K562 (cell line): ENCODE results near the gene B3GAT1. TPM values are rescaled to one million over a fixed set of nuclear protein-coding genes. Genes with fewer than 3 reads are reported as not detected.
A peak's percentile ranks its signal among the peaks of the same experiment; 100 is the strongest.
"Not testable (repeated sequence)": the region's sequence is repeated elsewhere in the genome, so short reads cannot be mapped to it uniquely, and the experiment has no call there.

Experiments used
- ATAC-seq: fragments of 200-7000 bp; cut with Tn5 transposase; 3 replicates; pipeline ENCODE4 v1.9.1; 2020; ENCODE audit warnings: moderate library complexity
- BruUV-seq: library from RNA; stranded (reverse); fragments of 400-500 nt; replicated peaks from 2 replicates; lab custom pipeline; 2021; lab: Mats Ljungman, UMichigan
- CTCF ChIA-PET: fragments of 300-600 bp; formaldehyde crosslinking; extraction: SDS; loops from one replicate; lab custom pipeline; 2021; ENCODE audit warnings: low intra/inter-chr PET ratio; lab: Yijun Ruan, JAX
- POLR2A ChIA-PET: fragments of 300-600, 350-650 bp; sonication (Branson Sonifier 250); formaldehyde crosslinking; extraction: SDS; loops from one replicate; lab custom pipeline; 2021; ENCODE audit warnings: antibody characterized with exemption, inconsistent platforms; lab: Yijun Ruan, JAX
- DNase-seq, 4 experiments: peaks; one replicate each; pipeline versions ENCODE4 v3.0.0 to v3.0.0-alpha.2; 2011 to 2018; ENCODE audit warnings: low spot score in 3 of 4, mixed read lengths in 3 of 4; ENCODE audit errors: extremely low read depth in 1 of 4
- FAIRE-seq: peaks from 2 replicates; lab custom pipeline; 2011; peaks lifted over from hg19 to GRCh38; lab: Jason Lieb, UNC
- H2AFZ ChIP-seq: 2 replicates; pipeline ENCODE4 v1.6.0; 2011; ENCODE audit warnings: low read depth, low read length, control low read depth, inconsistent platforms
- H3K27ac ChIP-seq: fragments of 200-600 bp; 3 replicates; pipeline ENCODE4 v1.8.0; 2011; ENCODE audit warnings: low read depth, mild to moderate bottlenecking, control low read depth, inconsistent platforms, low read length, moderate library complexity, mixed read lengths; ENCODE audit errors: extremely low read depth
- H3K27me3 ChIP-seq, 2 experiments: fragments of 300-600 bp in 1 of 2; 2 replicates in 1 of 2; 3 replicates in 1 of 2; pipeline versions ENCODE4 v1.6.0 to v1.8.0; 2011; ENCODE audit warnings: inconsistent platforms in 2 of 2, low read length in 2 of 2, mild to moderate bottlenecking in 1 of 2, mixed read lengths in 1 of 2, moderate library complexity in 1 of 2; ENCODE audit not compliant: control insufficient read depth in 2 of 2, insufficient read depth in 2 of 2
- H3K36me3 ChIP-seq: fragments of 300-600 bp; 3 replicates; pipeline ENCODE4 v1.8.0; 2011; ENCODE audit warnings: mild to moderate bottlenecking, low read length, inconsistent platforms; ENCODE audit not compliant: control insufficient read depth, insufficient read depth
- H3K4me1 ChIP-seq, 2 experiments: fragments of 200-600 bp in 1 of 2; replicated peaks in 1 of 2; 2 replicates in 1 of 2; 3 replicates in 1 of 2; pipeline versions ENCODE4 v1.5.1 to v1.8.0; 2011; ENCODE audit warnings: inconsistent platforms in 2 of 2, low read length in 2 of 2, mild to moderate bottlenecking in 1 of 2, mixed read lengths in 1 of 2, moderate library complexity in 1 of 2; ENCODE audit not compliant: control insufficient read depth in 2 of 2, insufficient read depth in 2 of 2
- H3K4me2 ChIP-seq: 2 replicates; pipeline ENCODE4 v1.6.1; 2011; ENCODE audit warnings: low read length, control low read depth, inconsistent platforms, mixed read lengths; ENCODE audit not compliant: insufficient read depth
- H3K4me3 ChIP-seq: fragments of 200-600 bp; sonication (generic), shearing (Covaris generic); 2 replicates; pipeline ENCODE4 v1.5.1; 2016; ENCODE audit warnings: control low read depth, inconsistent platforms
- H3K79me2 ChIP-seq: fragments of 200-600 bp; 3 replicates; pipeline ENCODE4 v1.8.0; 2011; ENCODE audit warnings: low read length, inconsistent platforms; ENCODE audit not compliant: control insufficient read depth, insufficient read depth
- H3K9ac ChIP-seq, 2 experiments: 2 replicates each; pipeline versions ENCODE4 v1.6.0 to v1.6.1; 2011; ENCODE audit warnings: low read depth in 2 of 2, low read length in 2 of 2, control low read depth in 1 of 2, inconsistent platforms in 1 of 2, mild to moderate bottlenecking in 1 of 2, mixed read lengths in 1 of 2; ENCODE audit not compliant: insufficient read depth in 1 of 2
- H3K9me1 ChIP-seq: one replicate; pipeline ENCODE4 v1.6.0; 2011; ENCODE audit warnings: inconsistent platforms, mild to moderate bottlenecking, low read length, moderate library complexity; ENCODE audit not compliant: control insufficient read depth, insufficient read depth
- H3K9me3 ChIP-seq: replicated peaks from 2 replicates; pipeline ENCODE4 v1.5.1; 2011; ENCODE audit warnings: low read depth, low read length, inconsistent platforms; ENCODE audit not compliant: control insufficient read depth, insufficient read depth
- H4K20me1 ChIP-seq: replicated peaks from 2 replicates; pipeline ENCODE4 v1.6.1; 2011; ENCODE audit warnings: low read length, inconsistent platforms, mixed read lengths; ENCODE audit not compliant: control insufficient read depth, insufficient read depth
- CHD2 ChIP-seq: IDR thresholded peaks from 2 replicates; pipeline ENCODE4 v1.6.1; 2011; ENCODE audit warnings: low read depth, low read length
- CREB3L1 ChIP-seq: fragments of 450-650 bp; IDR thresholded peaks from 2 replicates; pipeline ENCODE4 v1.6.1; 2014; ENCODE audit warnings: low read depth, mild to moderate bottlenecking, moderate library complexity, borderline replicate concordance
- EHMT2 ChIP-seq: fragments of 450-650 bp; IDR thresholded peaks from 2 replicates; pipeline ENCODE4 v1.6.1; 2018; ENCODE audit warnings: antibody characterized with exemption
- FOSL1 ChIP-seq: fragments of 200-800 bp; sonication (Bioruptor generic); conservative IDR thresholded peaks from 2 replicates; pipeline ENCODE4 v1.6.1; 2016; ENCODE audit warnings: missing genetic modification characterization, missing compliant biosample characterization
- ZFP36 ChIP-seq: fragments of 150-350 bp; IDR thresholded peaks from 2 replicates; pipeline ENCODE4 v1.6.1; 2018; ENCODE audit warnings: low read length, low read depth; ENCODE audit not compliant: partially characterized antibody
- ZNF766 ChIP-seq: fragments of 200-800 bp; sonication (Bioruptor generic); conservative IDR thresholded peaks from 2 replicates; pipeline ENCODE4 v1.6.1; 2016; ENCODE audit warnings: missing genetic modification characterization, missing compliant biosample characterization
- WGBS: fragments of 100-300 bp; shearing (Covaris generic); methylation state at CpG from one replicate; pipeline ENCODE4 v1.1.6; 2016; ENCODE audit warnings: low coverage, mixed read lengths; ENCODE audit not compliant: insufficient coverage; ENCODE audit errors: missing lambda C conversion rate; 5-methylcytosine and 5-hydroxymethylcytosine counted together
- in situ Hi-C: fragments of 300-500 bp; cut with MboI; formaldehyde crosslinking; loops from 4 replicates; pipeline ENCODE4 v1.15.0; 2018; ENCODE audit warnings: inconsistent platforms, mixed read lengths
- intact Hi-C: fragments of 100-400 bp; cut with micrococcal nuclease; formaldehyde crosslinking; loops from 2 replicates; pipeline ENCODE4 v1.14.2; 2022
- polyA plus RNA-seq, 8 experiments: library from polyadenylated mRNA; depleted of rRNA in 4 of 8; stranded (reverse) in 5 of 8; unstranded in 3 of 8; fragments of >200 nt; fragmentation: Nextera tagmentation in 2 of 8; fragmentation: Illumina TruSeq in 1 of 8; extraction: Ambion mirVana in 2 of 8; extraction: Trizol in 1 of 8; gene quantifications; 2 replicates each; pipeline versions ENCODE4 v1.2.1 to v1.2.3, GENCODE V29; 2011 to 2014; ENCODE audit warnings: inconsistent platforms in 1 of 8, missing spikeins in 1 of 8
- total RNA-seq, 7 experiments: library from RNA; depleted of rRNA in 6 of 7; stranded (reverse); fragments of >200 nt in 6 of 7; fragmentation: Illumina TruSeq in 2 of 7; extraction: Trizol in 2 of 7; gene quantifications; 2 replicates each; pipeline versions ENCODE4 v1.2.1 to v1.2.3, GENCODE V29; 2011 to 2021; ENCODE audit warnings: low replicate concordance in 1 of 7

Gene B3GAT1
- total and polyA plus RNA-seq, 9 of the 15 experiments (the other 6 are each of a cell fraction or from before 2014, with no cell fraction given): 0.01 to 0.53 (median 0.14) TPM; not detected in 1

GRCh38 chr11:134444160-134445108, 32.4 kb upstream of the B3GAT1 start:
- H3K4me1 ChIP-seq, H3K9me1 ChIP-seq, H3K9me3 ChIP-seq, H2AFZ ChIP-seq, H3K79me2 ChIP-seq, H3K4me3 ChIP-seq, H4K20me1 ChIP-seq, in situ Hi-C loops, BruUV-seq, H3K27ac ChIP-seq, POLR2A ChIA-PET, H3K9ac ChIP-seq, ATAC-seq, H3K36me3 ChIP-seq, intact Hi-C loops, CTCF ChIA-PET: not testable (repeated sequence)
- Histone ChIP-seq H3K4me2 (0 out of 2 replicates have a peak overlapping the region, but pooled peaks have one; percentile 18), H3K27me3 (peaks cover 0 to 41% of the 10 kb centered on the region in 2 experiments; a peak in 2 of 5 replicates)
- FAIRE-seq (peak; percentile 82), DNase-seq (peak in 1 of 4 experiments; percentile 30)
- TF ChIP-seq CREB3L1 (peak; percentile 59), ZFP36 (peak; percentile 24), ZNF766 (CRISPR knock-in tag) (peak; percentile 71), EHMT2 (0 out of 2 replicates have a peak, but pooled peaks have one; percentile 27), CHD2 (peak; percentile 90), FOSL1 (tag) (peak; percentile 72)
- WGBS: 1% methylated on average over 14 of the region's 17 CpGs
